Measurements from ENCODE around the gene PRUNE1. TPM values are rescaled to one million over a fixed set of nuclear protein-coding genes. Genes with fewer than 3 reads are reported as not detected.

Gene PRUNE1
- total RNA-seq: 5.6 and 6.3 TPM in 2 replicates

GRCh38 chr1:151008244-151009205 is at the start of gene PRUNE1:
Gene PRUNE1, plus strand, starts transcription at chr1:151008449. Its CDS starts 184 bp downstream, at chr1:151008633.

DNA sequence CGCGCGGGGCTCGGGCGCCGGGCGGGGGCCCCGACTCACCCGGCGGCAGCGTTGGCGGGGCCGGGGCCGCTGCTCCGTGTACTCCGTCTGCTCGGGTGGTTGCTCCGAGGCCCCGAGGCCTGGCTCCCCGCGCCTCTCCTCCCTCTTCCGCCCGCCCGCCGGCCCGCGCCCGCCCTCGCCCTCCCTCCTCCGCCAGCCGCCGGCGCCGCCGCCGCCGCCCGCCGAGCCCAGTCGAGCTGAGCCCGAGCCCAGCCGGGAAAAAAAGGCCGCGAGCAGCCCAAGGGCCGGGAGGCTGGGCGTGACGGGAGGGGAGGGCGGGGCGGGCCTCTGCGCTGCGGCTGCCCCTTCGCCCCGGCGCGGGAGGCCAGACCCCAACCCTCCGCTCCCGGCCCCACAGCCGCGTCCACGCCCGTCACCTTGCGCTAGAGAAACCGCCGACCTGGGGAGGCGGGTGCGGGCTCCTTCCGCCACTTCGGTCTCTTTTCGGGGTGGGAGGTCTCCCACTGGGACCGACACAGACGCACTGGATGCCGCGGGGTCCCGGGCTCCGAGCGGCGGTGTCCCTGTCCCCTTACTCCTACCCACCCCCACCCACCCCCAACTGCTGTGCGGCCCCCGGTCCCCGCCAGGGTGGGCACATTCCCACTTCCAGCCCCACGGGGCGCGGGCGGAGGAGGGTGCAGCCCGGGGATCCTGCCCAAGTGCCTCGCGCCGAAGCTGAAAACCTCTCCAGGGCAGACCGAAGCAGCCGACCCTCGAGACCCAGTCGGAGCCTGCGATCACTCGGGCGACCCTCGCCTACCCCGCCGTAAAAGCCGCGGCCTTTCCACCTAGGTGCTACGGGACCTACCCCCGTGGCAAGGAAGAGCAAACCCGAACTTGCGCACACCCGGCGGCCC is 33.4 kb upstream of the PRUNE1 start, which contains the start of gene CERS2:
CERS2 (minus strand) TSS at position 256 of the 899 bp plus-strand sequence. CDS start 5,745 bp downstream, outside the sequence.

GRCh38 chr1:150981805-150982712 is 26.2 kb upstream of the PRUNE1 start, which contains the start of gene ANXA9:
Gene ANXA9, plus strand, starts transcription at chr1:150982292. Its CDS starts 814 bp downstream, at chr1:150983106.

GRCh38 chr1:151006327-151007052 is 1.8 kb upstream of the PRUNE1 start, which contains the start of gene MINDY1:
Gene MINDY1, minus strand, starts transcription at chr1:151006902. Its CDS starts 4,285 bp downstream, at chr1:151002617.

GRCh38 chr1:151036356-151036755 is 28.1 kb downstream of the PRUNE1 start, which contains the start of gene BNIPL:
Gene BNIPL, plus strand, starts transcription at chr1:151036586. Its CDS starts 140 bp downstream, at chr1:151036726.

DNA sequence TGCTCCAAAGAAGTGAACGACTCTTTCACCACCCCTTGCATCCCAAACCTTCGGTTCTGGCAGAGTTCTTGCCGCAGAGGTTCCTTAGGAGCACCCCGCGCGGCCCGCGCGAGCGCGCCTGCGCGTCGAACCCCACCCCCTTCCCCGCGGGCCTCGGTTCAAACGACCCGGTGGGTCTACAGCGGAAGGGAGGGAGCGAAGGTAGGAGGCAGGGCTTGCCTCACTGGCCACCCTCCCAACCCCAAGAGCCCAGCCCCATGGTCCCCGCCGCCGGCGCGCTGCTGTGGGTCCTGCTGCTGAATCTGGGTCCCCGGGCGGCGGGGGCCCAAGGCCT is 39.3 kb downstream of the PRUNE1 start, which contains the start of gene C1orf56:
C1orf56 (plus strand) TSS at position 161 of the 334 bp plus-strand sequence; CDS start at position 258, 97 bp downstream.

DNA sequence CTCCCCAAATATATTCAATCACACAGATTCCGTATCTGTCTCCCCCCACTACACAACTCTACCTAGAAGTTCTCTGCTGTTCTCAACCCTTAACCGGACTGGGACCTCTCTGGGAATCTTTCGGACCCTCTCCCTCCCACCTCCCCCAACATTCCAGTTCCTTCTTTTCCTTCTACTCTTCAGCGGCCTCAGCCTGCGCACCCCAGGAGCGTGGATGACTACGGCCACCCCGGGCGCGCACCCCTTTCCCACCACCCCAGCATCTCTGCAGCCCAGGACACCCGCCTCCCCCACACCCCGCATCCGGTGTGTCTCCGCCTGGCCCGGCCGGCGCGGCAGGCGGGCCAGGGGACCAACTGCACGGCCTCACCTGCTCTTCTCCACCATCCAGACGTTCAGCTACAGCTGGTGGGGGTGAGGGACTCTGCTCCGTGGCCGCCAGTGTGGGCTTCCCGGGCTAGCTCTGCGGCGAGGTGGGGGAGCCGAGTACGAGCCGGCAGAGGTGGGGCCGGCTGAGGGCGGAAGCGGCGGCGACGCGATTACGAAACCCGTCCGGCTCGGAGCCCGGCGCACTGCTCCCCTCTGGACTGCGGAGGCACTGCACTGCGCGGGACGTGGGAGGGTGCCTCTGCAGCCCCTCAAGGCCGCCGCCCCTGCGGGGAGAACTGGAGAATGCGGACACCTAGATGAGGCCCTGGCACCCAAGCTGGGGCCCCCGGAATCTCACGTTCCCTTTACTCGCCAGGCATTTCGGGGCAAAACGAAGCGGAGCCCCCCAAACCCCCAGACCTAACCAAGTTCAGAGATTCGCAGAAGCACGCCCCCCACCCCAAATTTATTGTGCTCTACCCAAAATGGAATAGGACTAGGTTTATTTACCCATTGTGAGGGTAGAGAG is 51.1 kb downstream of the PRUNE1 start, which contains the start of gene CDC42SE1:
CDC42SE1 (minus strand) TSS at position 514 of the 898 bp plus-strand sequence. CDS start 3,892 bp downstream, outside the sequence.

DNA sequence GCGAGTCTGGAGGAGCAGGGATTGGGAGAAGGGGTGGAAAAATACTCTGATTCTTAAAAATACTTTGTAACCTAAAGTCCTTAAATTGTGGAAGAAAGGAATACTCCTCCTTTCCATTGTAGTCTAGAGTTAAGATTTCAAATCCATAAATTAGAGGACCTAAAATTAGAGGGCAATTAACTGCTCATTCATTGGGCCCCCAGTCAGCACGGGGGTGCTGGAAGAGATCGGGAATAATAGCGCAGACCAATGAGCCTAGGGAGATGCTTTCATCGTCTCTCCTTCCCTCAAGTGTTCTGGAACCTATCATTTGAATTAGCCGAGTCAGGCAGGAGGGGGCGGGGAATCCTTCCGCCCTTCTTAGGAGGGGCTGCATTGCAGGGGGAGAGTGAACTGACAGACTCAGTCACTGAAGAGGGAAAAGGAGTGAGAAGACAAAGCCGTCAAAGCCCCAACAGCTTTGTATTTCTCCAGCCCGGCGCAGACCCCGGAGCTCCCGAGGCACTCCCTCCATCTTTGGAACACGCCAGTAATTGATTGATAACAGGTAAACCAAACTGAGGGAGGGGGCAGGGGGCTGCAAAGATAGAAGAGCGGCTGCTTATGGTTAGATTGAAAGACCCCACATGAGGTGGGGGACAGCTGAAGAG is 51.9 kb downstream of the PRUNE1 start, which contains the start of gene MLLT11:
MLLT11 (plus strand) TSS at position 391 of the 650 bp plus-strand sequence. CDS start 6,828 bp downstream, outside the sequence.

GRCh38 chr1:151070474-151071276 is 62.4 kb downstream of the PRUNE1 start, which contains the start of gene GABPB2:
Gene GABPB2, plus strand, starts transcription at chr1:151070761. Its CDS starts 17,429 bp downstream, at chr1:151088190.

Other genes starting within 250 kb of the PRUNE1 start
- 50.5 and 71.5 TPM in 2 replicates for gene CTSS, start 242.7 kb upstream of the PRUNE1 start, total RNA-seq
- 0.77 and 1.5 TPM in 2 replicates for gene CTSK, start 200.2 kb upstream of the PRUNE1 start, total RNA-seq
- 20.3 and 23.4 TPM in 2 replicates for gene ARNT, start 131.8 kb upstream of the PRUNE1 start, total RNA-seq
- gene CTXND2, start 121.3 kb upstream of the PRUNE1 start, total RNA-seq: not detected in 2 replicates
- gene SETDB1, start 82.1 kb upstream of the PRUNE1 start, total RNA-seq: 30.1 and 34.6 TPM in 2 replicates
- 80.2 and 86.6 TPM in 2 replicates for gene CERS2, start 33.6 kb upstream of the PRUNE1 start, total RNA-seq
- gene ANXA9, start 26.2 kb upstream of the PRUNE1 start, total RNA-seq: not detected in 2 replicates
- gene MINDY1, start 1.5 kb upstream of the PRUNE1 start, total RNA-seq: 10.6 and 10.7 TPM in 2 replicates
- under 0.01 and 0.09 TPM in 2 replicates for gene BNIPL, start 28.1 kb downstream of the PRUNE1 start, total RNA-seq
- 1.1 and 1.6 TPM in 2 replicates for gene C1orf56, start 39.3 kb downstream of the PRUNE1 start, total RNA-seq
- gene CDC42SE1, start 51.2 kb downstream of the PRUNE1 start, total RNA-seq: 43.7 and 60.1 TPM in 2 replicates
- gene MLLT11, start 51.9 kb downstream of the PRUNE1 start, total RNA-seq: 0.43 and 0.52 TPM in 2 replicates
- gene GABPB2, start 62.3 kb downstream of the PRUNE1 start, total RNA-seq: 5.6 and 10.0 TPM in 2 replicates
- 2.2 and 4.2 TPM in 2 replicates for gene SEMA6C, start 138.2 kb downstream of the PRUNE1 start, total RNA-seq
- 0.11 TPM in 1 of 2 replicates, not detected in the other for gene TNFAIP8L2, start 148.2 kb downstream of the PRUNE1 start, total RNA-seq
- gene LYSMD1, start 157.5 kb downstream of the PRUNE1 start, total RNA-seq: 4.6 and 4.8 TPM in 2 replicates
- 15.5 and 18.8 TPM in 2 replicates for gene SCNM1, start 157.7 kb downstream of the PRUNE1 start, total RNA-seq
- 0.26 TPM in 1 of 2 replicates, not detected in the other for gene TMOD4, start 167.5 kb downstream of the PRUNE1 start, total RNA-seq
- gene VPS72, start 181.7 kb downstream of the PRUNE1 start, total RNA-seq: 38.9 and 49.2 TPM in 2 replicates
- 40.1 and 41.8 TPM in 2 replicates for gene PIP5K1A, start 190.1 kb downstream of the PRUNE1 start, total RNA-seq
- 197 and 219 TPM in 2 replicates for gene PSMD4, start 246.3 kb downstream of the PRUNE1 start, total RNA-seq